SK-N-SH (cell line): ENCODE data around the gene HSD17B11. TPM values are rescaled to one million over a fixed set of nuclear protein-coding genes. Genes with fewer than 3 reads are reported as not detected.

Experiments
- CTCF ChIA-PET: fragments of 300-600, 350-600 bp; formaldehyde crosslinking; extraction: SDS; loops from one replicate; lab custom pipeline; 2021; lab: Yijun Ruan, JAX
- POLR2A ChIA-PET: fragments of 350-600 bp; sonication (Branson Sonifier 250); formaldehyde crosslinking; extraction: SDS; loops from one replicate; lab custom pipeline; 2020; ENCODE audit warnings: antibody characterized with exemption, inconsistent platforms; lab: Yijun Ruan, JAX
- DNase-seq: peaks from one replicate; pipeline ENCODE4 v3.0.0; 2012
- H2AFZ ChIP-seq: fragments of 200-600 bp; sonication (generic); 2 replicates; pipeline ENCODE4 v1.8.1; 2016; ENCODE audit warnings: antibody characterized with exemption, mild to moderate bottlenecking, low read depth
- H3F3A ChIP-seq: fragments of 200-600 bp; sonication (generic); replicated peaks from 2 replicates; pipeline ENCODE3; 2016; ENCODE audit warnings: antibody characterized with exemption, mild to moderate bottlenecking; ENCODE audit not compliant: insufficient read depth
- H3K27ac ChIP-seq, 2 experiments: fragments of 200-500 bp in 1 of 2; fragments of 200-600 bp in 1 of 2; sonication (Bioruptor generic) in 1 of 2; sonication (generic), shearing (Covaris generic) in 1 of 2; 2 replicates each; pipeline versions ENCODE4 v1.5.1 to v1.6.1; 2014 to 2016; ENCODE audit warnings: low read depth in 2 of 2, inconsistent platforms in 1 of 2, low read length in 1 of 2, mild to moderate bottlenecking in 1 of 2, mixed read lengths in 1 of 2
- H3K27me3 ChIP-seq: fragments of 200-600 bp; sonication (generic), shearing (Covaris generic); 2 replicates; pipeline ENCODE4 v1.6.1; 2016; ENCODE audit warnings: mixed run types; ENCODE audit not compliant: insufficient read depth
- H3K36me3 ChIP-seq, 2 experiments: fragments of 200-500 bp in 1 of 2; fragments of 200-600 bp in 1 of 2; sonication (Bioruptor generic) in 1 of 2; sonication (generic) in 1 of 2; replicated peaks in 1 of 2; 2 replicates each; pipeline versions ENCODE3 to v1.5.1; 2014 to 2016; ENCODE audit warnings: low read length in 1 of 2, mild to moderate bottlenecking in 1 of 2; ENCODE audit not compliant: insufficient read depth in 2 of 2, control insufficient read depth in 1 of 2
- H3K4me1 ChIP-seq, 2 experiments: fragments of 200-500 bp in 1 of 2; fragments of 200-600 bp in 1 of 2; sonication (Bioruptor generic) in 1 of 2; sonication (generic), shearing (Covaris generic) in 1 of 2; 2 replicates each; pipeline versions ENCODE4 v1.5.1 to v1.6.1; 2014 to 2016; ENCODE audit warnings: low read depth in 1 of 2, low read length in 1 of 2, mixed run types in 1 of 2; ENCODE audit not compliant: insufficient read depth in 2 of 2, control insufficient read depth in 1 of 2
- H3K4me2 ChIP-seq: fragments of 200-600 bp; sonication (generic), shearing (Covaris generic); 2 replicates; pipeline ENCODE4 v1.6.1; 2017; ENCODE audit warnings: mixed run types
- H3K4me3 ChIP-seq, 2 experiments: fragments of 200-500 bp in 1 of 2; fragments of 200-600 bp in 1 of 2; sonication (Bioruptor generic) in 1 of 2; sonication (generic), shearing (Covaris generic) in 1 of 2; 2 replicates each; pipeline versions ENCODE4 v1.5.1 to v1.8.1; 2014 to 2016; ENCODE audit warnings: low read depth in 2 of 2, inconsistent platforms in 1 of 2, low read length in 1 of 2, mild to moderate bottlenecking in 1 of 2, mixed read lengths in 1 of 2, moderate library complexity in 1 of 2
- H3K79me2 ChIP-seq: fragments of 200-600 bp; sonication (generic); 2 replicates; pipeline ENCODE4 v1.8.1; 2017; ENCODE audit warnings: mild to moderate bottlenecking; ENCODE audit not compliant: insufficient read depth
- H3K9ac ChIP-seq: fragments of 200-600 bp; sonication (generic); 2 replicates; pipeline ENCODE4 v1.6.1; 2017; ENCODE audit warnings: mixed run types
- H3K9me2 ChIP-seq: fragments of 200-600 bp; sonication (generic); 2 replicates; pipeline ENCODE4 v1.6.1; 2017; ENCODE audit warnings: mixed run types
- H3K9me3 ChIP-seq: fragments of 200-600 bp; sonication (generic); 2 replicates; pipeline ENCODE4 v1.6.1; 2017; ENCODE audit warnings: mixed run types, mild to moderate bottlenecking, moderate library complexity
- H4K20me1 ChIP-seq: fragments of 200-600 bp; sonication (generic); 2 replicates; pipeline ENCODE4 v1.6.1; 2017; ENCODE audit warnings: mild to moderate bottlenecking, mixed run types; ENCODE audit not compliant: insufficient read depth
- ELF1 ChIP-seq: IDR thresholded peaks from 2 replicates; pipeline ENCODE4 v1.4.0; 2012
- FOSL2 ChIP-seq: IDR thresholded peaks from 2 replicates; pipeline ENCODE4 v1.4.0; 2012; ENCODE audit warnings: low read depth, mild to moderate bottlenecking, moderate library complexity, borderline replicate concordance
- FOXJ3 ChIP-seq: sonication (generic); formaldehyde crosslinking; IDR thresholded peaks from 2 replicates; pipeline ENCODE4 v1.5.1; 2020; ENCODE audit warnings: mild to moderate bottlenecking, missing genetic modification reagents
- GABPA ChIP-seq: IDR thresholded peaks from 2 replicates; pipeline ENCODE4 v1.4.0; 2012; ENCODE audit warnings: low read depth, mild to moderate bottlenecking
- NRF1 ChIP-seq: IDR thresholded peaks from 2 replicates; pipeline ENCODE4 v1.6.1; 2012; ENCODE audit warnings: low read depth, mild to moderate bottlenecking, low read length
- POLR2AphosphoS5 ChIP-seq: IDR thresholded peaks from 2 replicates; pipeline ENCODE4 v1.6.1; 2012; ENCODE audit warnings: low read depth, low read length
- RCOR1 ChIP-seq: fragments of 150-350 bp; IDR thresholded peaks from 2 replicates; pipeline ENCODE4 v1.6.1; 2017; ENCODE audit warnings: antibody characterized with exemption, low read length
- YY1 ChIP-seq: IDR thresholded peaks from 2 replicates; pipeline ENCODE4 v1.4.0; 2012; ENCODE audit warnings: low read depth, mild to moderate bottlenecking
- WGBS: methylation state at CpG from one replicate; pipeline ENCODE4 v1.1.6; 2017; ENCODE audit warnings: low lambda C conversion rate; 5-methylcytosine and 5-hydroxymethylcytosine counted together
- polyA plus RNA-seq, 3 experiments: library from polyadenylated mRNA; depleted of rRNA; stranded (reverse); fragments of >200 nt; gene quantifications; 2 replicates each; pipeline ENCODE4 v1.2.3, GENCODE V29; 2012
- TF ChIP-seq, protein P1 (sequence below): IDR thresholded peaks from 2 replicates; pipeline ENCODE4 v1.4.0; 2012; ENCODE audit warnings: low read depth, borderline replicate concordance
- TF ChIP-seq, protein P2 (sequence below): fragments of 150-350 bp; IDR thresholded peaks from 2 replicates; pipeline ENCODE4 v1.6.1; 2017; ENCODE audit warnings: antibody characterized with exemption, low read length, low read depth, borderline replicate concordance
- TF ChIP-seq, protein P3 (sequence below): IDR thresholded peaks from 2 replicates; pipeline ENCODE4 v1.6.1; 2012; ENCODE audit warnings: mild to moderate bottlenecking, low read depth, low read length, moderate library complexity

The HSD17B11 gene
- polyA plus RNA-seq, 1 of the 3 experiments (the other 2 are of a cell fraction): 13.2 TPM

DNA sequence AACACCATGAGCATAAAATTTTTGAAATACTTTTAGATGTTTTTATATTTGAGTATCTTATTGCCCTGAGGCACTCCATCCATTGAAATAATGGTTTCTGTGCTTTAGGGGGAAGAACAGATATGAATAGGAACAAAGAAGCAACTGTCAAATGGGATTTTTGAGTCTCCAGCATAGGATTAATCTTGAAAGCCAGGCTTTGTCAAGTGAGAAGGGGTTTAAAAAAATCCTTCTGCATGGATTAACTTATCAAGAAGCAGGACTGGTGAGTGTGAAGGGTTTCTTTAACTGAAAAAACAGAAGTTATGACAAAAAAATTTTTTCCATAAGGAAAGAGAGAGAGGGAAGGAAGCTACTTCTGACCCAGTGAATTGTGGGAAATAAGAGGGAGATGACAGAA is 23.8 kb upstream of the HSD17B11 start:
- H3K9ac ChIP-seq: no peak overlapping the region
- no peaks in the 10 kb centered on the region for H3K27me3 ChIP-seq
- no peak overlapping the region for H3K4me3 ChIP-seq
- H2AFZ ChIP-seq: no peak overlapping the region
- no peaks in the 10 kb centered on the region for H3K4me1 ChIP-seq
- H3F3A ChIP-seq: no peaks in the 10 kb centered on the region
- POLR2A ChIA-PET: no interaction called here
- H3K36me3 ChIP-seq: no peaks in the 10 kb centered on the region
- no peak overlapping the region for H3K4me2 ChIP-seq
- no peaks in the 10 kb centered on the region for H4K20me1 ChIP-seq
- TF ChIP-seq FOXJ3 (CRISPR knock-in tag) (no peak), GABPA (no peak), ELF1 (no peak)
- TF ChIP-seq, all 33 proteins: peak for 0
- Histone ChIP-seq H3K27ac (no peak overlapping the region), H3K9me3 (no peaks in the 10 kb centered on the region), H3K79me2 (no peaks in the 10 kb centered on the region), H3K9me2 (no peaks in the 10 kb centered on the region)
- CTCF ChIA-PET: no interaction called here
- DNase-seq: no peak

DNA sequence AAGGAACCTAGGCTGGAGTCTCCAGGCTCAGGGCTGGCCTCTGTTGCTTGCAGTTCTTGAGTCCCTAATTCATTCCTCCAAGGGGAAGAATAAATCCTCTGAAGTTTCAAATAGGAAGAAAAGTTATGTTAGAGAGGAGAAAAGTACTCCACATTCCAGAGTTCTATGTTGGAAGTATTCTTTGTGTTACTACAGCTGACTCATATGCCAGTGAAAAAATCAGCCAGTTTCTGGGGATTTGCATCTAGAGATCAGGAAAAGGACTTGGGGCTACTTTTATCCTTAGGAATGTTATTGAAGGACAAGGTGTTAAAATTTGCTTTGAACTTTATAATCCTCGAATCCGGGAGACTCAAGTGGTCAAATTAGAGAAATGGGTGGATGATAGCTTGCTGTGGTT is 19.7 kb upstream of the HSD17B11 start:
- CTCF ChIA-PET: interaction anchor here (1.2 to 1.5 kb wide), 2 partner anchors 11 to 34 kb away, joined by 3 to 5 read pairs; partner anchors contain the start of gene NUDT9
- WGBS: 80% methylated on average over 2 of the region's 2 CpGs

DNA sequence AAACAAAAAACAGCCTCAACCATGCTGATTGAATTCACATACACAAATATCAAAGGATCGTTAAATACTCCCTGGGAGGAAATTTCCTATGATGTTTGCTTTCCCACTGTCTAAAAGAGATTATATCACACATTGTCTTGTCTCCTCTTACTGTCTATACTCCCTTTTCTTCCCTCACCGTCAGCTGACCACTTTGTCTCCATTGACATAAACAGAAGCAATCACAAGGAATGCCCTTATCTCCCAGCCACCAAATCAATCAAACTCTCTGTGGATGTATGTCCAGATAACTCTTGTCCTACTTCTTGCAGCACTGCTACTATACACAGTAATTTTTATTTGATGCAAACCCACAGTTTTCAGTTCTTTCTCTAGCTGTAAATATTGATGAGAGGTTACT is 19.2 kb upstream of the HSD17B11 start:
- Histone ChIP-seq H3K9ac (no peak overlapping the region), H3K36me3 (no peaks in the 10 kb centered on the region), H3K4me1 (no peaks in the 10 kb centered on the region), H3K4me3 (no peak overlapping the region), H3K4me2 (no peak overlapping the region), H3F3A (no peaks in the 10 kb centered on the region), H3K27ac (no peak overlapping the region), H3K79me2 (no peaks in the 10 kb centered on the region), H4K20me1 (no peaks in the 10 kb centered on the region), H3K9me3 (no peaks in the 10 kb centered on the region), H2AFZ (0 out of 2 replicates have a peak overlapping the region, but pooled peaks have one; percentile 33), H3K9me2 (no peaks in the 10 kb centered on the region), H3K27me3 (no peaks in the 10 kb centered on the region)
- no peak for DNase-seq
- POLR2A ChIA-PET: no interaction called here
- TF ChIP-seq POLR2AphosphoS5: no peak
- no peak for TF ChIP-seq FOXJ3 (CRISPR knock-in tag)
- TF ChIP-seq RCOR1: no peak
- no peak for TF ChIP-seq ELF1
- TF ChIP-seq FOSL2: no peak
- TF ChIP-seq, protein P1, sequence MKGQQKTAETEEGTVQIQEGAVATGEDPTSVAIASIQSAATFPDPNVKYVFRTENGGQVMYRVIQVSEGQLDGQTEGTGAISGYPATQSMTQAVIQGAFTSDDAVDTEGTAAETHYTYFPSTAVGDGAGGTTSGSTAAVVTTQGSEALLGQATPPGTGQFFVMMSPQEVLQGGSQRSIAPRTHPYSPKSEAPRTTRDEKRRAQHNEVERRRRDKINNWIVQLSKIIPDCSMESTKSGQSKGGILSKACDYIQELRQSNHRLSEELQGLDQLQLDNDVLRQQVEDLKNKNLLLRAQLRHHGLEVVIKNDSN: no peak
- TF ChIP-seq, protein P2, sequence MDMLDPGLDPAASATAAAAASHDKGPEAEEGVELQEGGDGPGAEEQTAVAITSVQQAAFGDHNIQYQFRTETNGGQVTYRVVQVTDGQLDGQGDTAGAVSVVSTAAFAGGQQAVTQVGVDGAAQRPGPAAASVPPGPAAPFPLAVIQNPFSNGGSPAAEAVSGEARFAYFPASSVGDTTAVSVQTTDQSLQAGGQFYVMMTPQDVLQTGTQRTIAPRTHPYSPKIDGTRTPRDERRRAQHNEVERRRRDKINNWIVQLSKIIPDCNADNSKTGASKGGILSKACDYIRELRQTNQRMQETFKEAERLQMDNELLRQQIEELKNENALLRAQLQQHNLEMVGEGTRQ: no peak
- TF ChIP-seq, protein P3, sequence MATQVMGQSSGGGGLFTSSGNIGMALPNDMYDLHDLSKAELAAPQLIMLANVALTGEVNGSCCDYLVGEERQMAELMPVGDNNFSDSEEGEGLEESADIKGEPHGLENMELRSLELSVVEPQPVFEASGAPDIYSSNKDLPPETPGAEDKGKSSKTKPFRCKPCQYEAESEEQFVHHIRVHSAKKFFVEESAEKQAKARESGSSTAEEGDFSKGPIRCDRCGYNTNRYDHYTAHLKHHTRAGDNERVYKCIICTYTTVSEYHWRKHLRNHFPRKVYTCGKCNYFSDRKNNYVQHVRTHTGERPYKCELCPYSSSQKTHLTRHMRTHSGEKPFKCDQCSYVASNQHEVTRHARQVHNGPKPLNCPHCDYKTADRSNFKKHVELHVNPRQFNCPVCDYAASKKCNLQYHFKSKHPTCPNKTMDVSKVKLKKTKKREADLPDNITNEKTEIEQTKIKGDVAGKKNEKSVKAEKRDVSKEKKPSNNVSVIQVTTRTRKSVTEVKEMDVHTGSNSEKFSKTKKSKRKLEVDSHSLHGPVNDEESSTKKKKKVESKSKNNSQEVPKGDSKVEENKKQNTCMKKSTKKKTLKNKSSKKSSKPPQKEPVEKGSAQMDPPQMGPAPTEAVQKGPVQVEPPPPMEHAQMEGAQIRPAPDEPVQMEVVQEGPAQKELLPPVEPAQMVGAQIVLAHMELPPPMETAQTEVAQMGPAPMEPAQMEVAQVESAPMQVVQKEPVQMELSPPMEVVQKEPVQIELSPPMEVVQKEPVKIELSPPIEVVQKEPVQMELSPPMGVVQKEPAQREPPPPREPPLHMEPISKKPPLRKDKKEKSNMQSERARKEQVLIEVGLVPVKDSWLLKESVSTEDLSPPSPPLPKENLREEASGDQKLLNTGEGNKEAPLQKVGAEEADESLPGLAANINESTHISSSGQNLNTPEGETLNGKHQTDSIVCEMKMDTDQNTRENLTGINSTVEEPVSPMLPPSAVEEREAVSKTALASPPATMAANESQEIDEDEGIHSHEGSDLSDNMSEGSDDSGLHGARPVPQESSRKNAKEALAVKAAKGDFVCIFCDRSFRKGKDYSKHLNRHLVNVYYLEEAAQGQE: no peak
- TF ChIP-seq YY1: no peak
- no peak for TF ChIP-seq GABPA
- CTCF ChIA-PET: interaction anchor here (1.2 kb wide), 1 partner anchor 34 kb away, joined by 5 read pairs; no protein-coding TSS in a partner anchor
- 54% methylated on average over 2 of the region's 2 CpGs for WGBS

More for the DNA sequence above, 19.7 kb upstream of the HSD17B11 start:
- Histone ChIP-seq H3F3A (no peaks in the 10 kb centered on the region), H3K9me3 (no peaks in the 10 kb centered on the region), H3K4me3 (no peak overlapping the region), H3K27me3 (no peaks in the 10 kb centered on the region), H3K4me1 (no peaks in the 10 kb centered on the region), H3K9ac (no peak overlapping the region), H3K27ac (no peak overlapping the region)
- POLR2A ChIA-PET: no interaction called here
- TF ChIP-seq NRF1: no peak
- TF ChIP-seq FOSL2: peak; percentile 12; the same call in 1 of the 2 replicates
- TF ChIP-seq, all 33 proteins: peak for 1
- Histone ChIP-seq H3K36me3 (no peaks in the 10 kb centered on the region), H3K9me2 (no peaks in the 10 kb centered on the region), H3K79me2 (no peaks in the 10 kb centered on the region), H4K20me1 (no peaks in the 10 kb centered on the region), H2AFZ (peak overlapping the region; percentile 33; the same call in 1 of the 2 replicates), H3K4me2 (no peak overlapping the region)
- DNase-seq: no peak
